MM.1S (cell line): Measurements from ENCODE around the gene SLC25A26.

Experiments
- DNase-seq: peaks from one replicate; pipeline ENCODE4 v3.0.0-alpha.2; 2015
- H2AFZ ChIP-seq: fragments of 300-600 bp; sonication (generic); 2 replicates; pipeline ENCODE4 v1.6.0; 2016; ENCODE audit warnings: antibody characterized with exemption, low read length
- H3F3A ChIP-seq: fragments of 300-600 bp; sonication (generic); 2 replicates; pipeline ENCODE4 v1.6.1; 2016; ENCODE audit warnings: mild to moderate bottlenecking, antibody characterized with exemption, low read length, moderate library complexity, mixed read lengths; ENCODE audit not compliant: insufficient read depth
- H3K27ac ChIP-seq: fragments of 300-600 bp; sonication (generic); 2 replicates; pipeline ENCODE4 v1.5.1; 2016; ENCODE audit warnings: mild to moderate bottlenecking, low read length
- H3K27me3 ChIP-seq: fragments of 300-600 bp; sonication (generic); replicated peaks from 2 replicates; pipeline ENCODE4 v1.6.0; 2016; ENCODE audit warnings: low read length; ENCODE audit not compliant: insufficient read depth
- H3K36me3 ChIP-seq: fragments of 300-600 bp; sonication (generic); replicated peaks from 2 replicates; pipeline ENCODE4 v1.6.1; 2016; ENCODE audit warnings: mild to moderate bottlenecking, low read length, mixed read lengths; ENCODE audit not compliant: insufficient read depth
- H3K4me1 ChIP-seq: fragments of 300-600 bp; sonication (generic); 2 replicates; pipeline ENCODE4 v1.6.1; 2016; ENCODE audit warnings: low read length, mixed read lengths
- H3K4me2 ChIP-seq: fragments of 300-600 bp; sonication (generic); 2 replicates; pipeline ENCODE4 v1.6.0; 2016; ENCODE audit warnings: low read depth, low read length
- H3K4me3 ChIP-seq: fragments of 300-600 bp; sonication (generic); 2 replicates; pipeline ENCODE4 v1.5.1; 2016; ENCODE audit warnings: low read length, mixed read lengths
- H3K79me2 ChIP-seq: fragments of 300-600 bp; sonication (generic); 2 replicates; pipeline ENCODE4 v1.6.1; 2016; ENCODE audit warnings: mixed run types, low read length, mixed read lengths
- H3K9ac ChIP-seq: fragments of 300-600 bp; sonication (generic); 2 replicates; pipeline ENCODE4 v1.6.1; 2016; ENCODE audit warnings: low read length, mixed read lengths
- H3K9me2 ChIP-seq: fragments of 300-600 bp; sonication (generic); replicated peaks from 2 replicates; pipeline ENCODE4 v1.6.1; 2016; ENCODE audit warnings: mild to moderate bottlenecking, low read length, mixed read lengths; ENCODE audit not compliant: insufficient read depth
- H3K9me3 ChIP-seq: fragments of 300-600 bp; sonication (generic); replicated peaks from 2 replicates; pipeline ENCODE4 v1.6.1; 2016; ENCODE audit warnings: mild to moderate bottlenecking, low read length, mixed read lengths; ENCODE audit not compliant: insufficient read depth
- H4K20me1 ChIP-seq: fragments of 300-600 bp; sonication (generic); 2 replicates; pipeline ENCODE4 v1.6.1; 2016; ENCODE audit warnings: mild to moderate bottlenecking, low read length, moderate library complexity, mixed read lengths; ENCODE audit not compliant: insufficient read depth
- CTCF ChIP-seq: fragments of 300-600 bp; sonication (generic); IDR thresholded peaks from 2 replicates; pipeline ENCODE4 v1.5.1; 2016; ENCODE audit warnings: antibody characterized with exemption, low read length, mixed read lengths
- EZH2 ChIP-seq: fragments of 300-600 bp; sonication (generic); optimal IDR thresholded peaks from 2 replicates; pipeline ENCODE3; 2017; ENCODE audit warnings: low read depth, mild to moderate bottlenecking, antibody characterized with exemption, low read length, mixed read lengths
- EZH2phosphoT487 ChIP-seq: fragments of 300-600 bp; sonication (generic); IDR thresholded peaks from 2 replicates; pipeline ENCODE4 v1.6.1; 2018; ENCODE audit warnings: antibody characterized with exemption, low read length

The SLC25A26 gene

GRCh38 chr3:66386011-66386924 lies 165.5 kb downstream of the SLC25A26 start:
- Histone ChIP-seq H3K36me3 (peaks cover 15% of the 10 kb centered on the region), H3K4me2 (no peak overlapping the region), H3K4me3 (no peak overlapping the region), H3K27me3 (no peaks in the 10 kb centered on the region), H4K20me1 (no peaks in the 10 kb centered on the region), H3K4me1 (peaks cover 11% of the 10 kb centered on the region), H3K79me2 (0 out of 2 replicates have a peak, but pooled peaks cover 5% of the 10 kb centered on the region), H3K27ac (no peak overlapping the region), H2AFZ (no peak overlapping the region), H3F3A (peaks cover 9% of the 10 kb centered on the region), H3K9me2 (no peaks in the 10 kb centered on the region), H3K9me3 (no peaks in the 10 kb centered on the region), H3K9ac (no peak overlapping the region)
- DNase-seq: no peak
- no peak for TF ChIP-seq CTCF
- no peak for TF ChIP-seq EZH2phosphoT487
- no peak for TF ChIP-seq EZH2

GRCh38 chr3:66386925-66387650 lies 166.3 kb downstream of the SLC25A26 start:
- peaks cover 15% of the 10 kb centered on the region for H3K36me3 ChIP-seq
- no peaks in the 10 kb centered on the region; the same call in 1 of the 2 replicates for H4K20me1 ChIP-seq
- TF ChIP-seq CTCF (no peak), EZH2phosphoT487 (no peak), EZH2 (no peak)
- peaks cover 9% of the 10 kb centered on the region for H3F3A ChIP-seq
- H3K9ac ChIP-seq: no peak overlapping the region
- DNase-seq: no peak
- H3K4me3 ChIP-seq: no peak overlapping the region
- no peak overlapping the region for H2AFZ ChIP-seq
- peaks cover 11% of the 10 kb centered on the region for H3K4me1 ChIP-seq
- 0 out of 2 replicates have a peak, but pooled peaks cover 5% of the 10 kb centered on the region for H3K79me2 ChIP-seq
- no peaks in the 10 kb centered on the region for H3K9me2 ChIP-seq
- H3K27me3 ChIP-seq: no peaks in the 10 kb centered on the region
- no peak overlapping the region for H3K4me2 ChIP-seq
- H3K9me3 ChIP-seq: no peaks in the 10 kb centered on the region
- H3K27ac ChIP-seq: no peak overlapping the region

GRCh38 chr3:66390013-66390412 lies 169.2 kb downstream of the SLC25A26 start:
- DNase-seq: peak; percentile 23
- 0 out of 2 replicates have a peak, but pooled peaks cover 5% of the 10 kb centered on the region for H3K79me2 ChIP-seq
- peak overlapping the region; percentile 11; the same call in 1 of the 2 replicates for H3K27ac ChIP-seq
- peaks cover 9% of the 10 kb centered on the region for H3F3A ChIP-seq
- H3K9me3 ChIP-seq: no peaks in the 10 kb centered on the region
- peaks cover 7% of the 10 kb centered on the region; the same call in 1 of the 2 replicates for H3K36me3 ChIP-seq
- H3K4me2 ChIP-seq: no peak overlapping the region
- no peak overlapping the region for H2AFZ ChIP-seq
- no peak overlapping the region for H3K4me3 ChIP-seq
- H3K27me3 ChIP-seq: no peaks in the 10 kb centered on the region
- no peaks in the 10 kb centered on the region for H3K9me2 ChIP-seq
- no peak overlapping the region for H3K9ac ChIP-seq
- TF ChIP-seq EZH2 (no peak), EZH2phosphoT487 (no peak), CTCF (no peak)
- H3K4me1 ChIP-seq: peaks cover 11% of the 10 kb centered on the region
- H4K20me1 ChIP-seq: no peaks in the 10 kb centered on the region; the same call in 1 of the 2 replicates
